Head of caudate nucleus (tissue), 42 donors: ENCODE data around the gene GSN.

Source experiments
- DNase-seq, 42 donors: peaks; one replicate each; pipeline versions ENCODE4 v3.0.0 to v3.0.0-alpha.2; 2020 to 2021; ENCODE audit warnings: mixed read lengths in 7 of 42
- intact Hi-C: fragments of 100-400 bp; cut with DNase I; formaldehyde crosslinking; loops from one replicate; pipeline ENCODE4 v1.15.0; 2022

GSN gene

DNA sequence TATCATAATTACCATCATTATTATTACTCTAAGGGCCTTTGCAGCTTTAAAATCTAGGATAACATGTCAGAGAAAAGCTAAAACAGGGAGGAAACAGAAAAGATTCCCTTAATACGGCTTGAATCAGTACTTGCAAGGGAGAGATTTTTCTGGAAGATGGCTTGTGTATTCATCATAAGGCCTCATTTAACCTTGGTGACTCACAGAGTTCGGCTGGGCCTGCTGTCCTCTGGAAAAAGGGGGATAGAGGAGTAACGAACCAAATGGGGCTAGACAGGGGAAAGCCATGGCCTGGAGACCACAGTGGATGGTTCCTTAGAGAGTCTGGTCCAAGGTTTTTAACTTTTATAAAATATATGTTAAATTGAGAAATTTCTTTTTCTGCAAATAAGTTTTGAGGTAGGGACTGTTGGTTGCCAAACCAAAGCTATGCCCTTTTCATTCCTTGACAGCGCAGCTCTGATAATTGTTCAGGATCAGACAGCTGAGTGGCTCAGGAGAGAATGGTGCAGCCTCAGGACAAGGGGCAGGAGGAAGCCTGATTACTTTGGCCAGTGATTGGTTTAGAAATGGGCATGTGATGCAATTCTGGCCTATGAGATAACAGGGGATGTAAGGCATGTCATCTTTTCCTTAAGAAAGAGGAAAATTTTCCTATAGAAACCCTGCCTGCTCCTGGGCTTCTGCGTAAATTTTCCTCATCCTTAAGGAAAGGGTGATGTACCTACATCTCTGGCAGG, 25.6 kb upstream of the GSN start:
- no peak for DNase-seq
- intact Hi-C loops = no loop called here

GRCh38 chr9:121242959-121243346, 25.0 kb upstream of the GSN start:
- DNase-seq = no peak
- intact Hi-C loops = no loop called here

GRCh38 chr9:121246821-121247561, 21.0 kb upstream of the GSN start:
- intact Hi-C loops = no loop called here

GRCh38 chr9:121249563-121249962, 18.4 kb upstream of the GSN start:
- DNase-seq = no peak
- intact Hi-C loops = no loop called here

More at GRCh38 chr9:121246821-121247561, 21.0 kb upstream of the GSN start:
- peak in 1 of 42 donors; percentile 12 for DNase-seq

- intact Hi-C loops = no loop called here
- DNase-seq = no peak
These were observed 15.7 kb upstream of the GSN start for GRCh38 chr9:121252104-121252851.

DNA sequence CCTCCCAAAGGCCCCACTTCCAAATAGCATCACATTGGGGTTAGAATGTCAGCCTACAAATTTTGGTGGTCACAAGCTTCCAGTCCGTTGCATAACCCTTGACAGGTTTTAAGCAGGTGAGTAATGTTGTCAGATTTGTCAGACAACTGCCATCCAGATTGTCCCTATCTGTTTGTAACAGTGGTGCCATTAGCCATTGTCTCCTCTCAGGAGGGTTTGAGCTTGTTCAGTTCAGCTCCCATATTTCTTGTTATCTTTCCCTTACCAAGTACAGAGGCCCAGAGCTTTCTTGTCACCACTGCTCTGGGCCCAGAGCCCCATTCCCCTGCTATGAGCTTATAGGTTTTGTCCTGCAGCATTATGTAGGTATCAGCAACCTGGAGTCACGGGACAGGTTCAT, 14.8 kb upstream of the GSN start:
- DNase-seq = no peak
- intact Hi-C loops = no loop called here

- intact Hi-C loops = no loop called here
- no peak for DNase-seq
These were observed 14.0 kb upstream of the GSN start for GRCh38 chr9:121253821-121254501.

DNA sequence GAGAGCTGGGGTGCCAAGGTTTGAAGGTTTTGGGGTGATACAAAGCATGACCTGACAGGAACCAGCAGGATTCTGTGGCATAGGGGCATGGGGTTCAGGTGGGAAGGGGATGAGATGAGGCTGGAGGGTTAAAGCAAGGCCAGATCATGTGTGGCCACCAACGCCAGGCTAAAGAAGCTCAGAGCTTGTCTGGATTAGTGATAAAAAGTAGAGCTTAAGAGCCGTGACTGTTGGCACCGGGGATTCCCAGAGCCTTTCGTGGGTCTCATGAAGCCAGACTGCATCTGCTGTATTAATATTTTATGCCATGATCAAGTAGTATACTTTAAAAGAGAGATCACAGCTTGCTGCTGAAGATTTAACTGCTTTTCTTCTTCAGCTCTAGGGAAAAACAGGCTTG, 8.5 kb upstream of the GSN start:
- intact Hi-C loops = no loop called here
- DNase-seq = no peak

GRCh38 chr9:121259935-121260334, 8.0 kb upstream of the GSN start:
- intact Hi-C loops = no loop called here
- no peak for DNase-seq

DNA sequence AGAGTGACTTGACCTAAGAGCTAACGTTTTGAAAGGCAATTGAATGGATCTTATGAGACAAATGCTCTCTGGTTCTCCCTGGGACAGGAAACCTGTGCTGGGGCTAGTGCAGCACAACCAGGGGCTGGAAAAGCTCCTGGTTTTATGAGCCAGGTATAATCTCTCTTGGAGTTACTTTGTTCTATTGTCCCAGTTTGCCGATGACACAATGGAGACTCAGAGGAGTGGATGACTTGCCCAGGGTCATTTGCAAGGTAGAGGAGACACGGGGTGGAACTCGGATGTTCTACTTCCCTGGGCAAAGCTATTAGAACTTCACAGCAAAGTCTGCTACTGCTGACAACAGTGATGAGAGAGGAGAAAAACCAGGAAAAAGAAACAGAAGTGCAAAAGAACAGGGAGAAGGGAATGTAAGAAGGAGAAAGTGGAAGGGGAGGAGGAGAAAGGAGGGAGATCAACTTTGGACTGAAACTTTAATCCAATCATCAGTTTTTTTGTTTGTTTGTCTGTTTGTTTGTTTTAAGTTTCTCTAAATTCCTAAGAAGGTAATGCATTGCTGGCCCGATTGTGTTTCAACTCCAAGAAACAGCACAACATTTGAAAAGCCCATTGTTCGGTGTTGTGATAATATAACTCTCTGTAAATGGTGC, 7.4 kb upstream of the GSN start:
- DNase-seq = no peak
- intact Hi-C loops = no loop called here

DNA sequence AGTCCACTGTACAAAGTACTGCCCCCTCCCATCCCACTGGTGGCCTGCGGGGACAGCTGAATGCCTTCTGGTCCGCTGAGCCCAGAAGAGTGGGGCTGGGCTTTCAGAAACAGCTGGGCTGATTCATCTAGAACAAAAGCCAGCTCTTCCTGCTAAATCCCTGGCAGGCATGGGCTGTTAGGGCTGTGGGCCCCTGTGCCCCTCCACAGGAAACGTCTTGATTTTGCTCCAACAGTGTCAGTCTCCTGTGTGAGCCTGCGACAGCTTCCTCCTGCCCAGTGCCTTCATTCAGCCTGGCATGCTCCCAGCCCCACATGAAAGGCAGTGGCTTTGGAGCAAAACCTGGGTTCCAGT, 6.9 kb upstream of the GSN start:
- intact Hi-C loops = no loop called here
- DNase-seq = peak; percentile 59 to 93 (median 83)

DNA sequence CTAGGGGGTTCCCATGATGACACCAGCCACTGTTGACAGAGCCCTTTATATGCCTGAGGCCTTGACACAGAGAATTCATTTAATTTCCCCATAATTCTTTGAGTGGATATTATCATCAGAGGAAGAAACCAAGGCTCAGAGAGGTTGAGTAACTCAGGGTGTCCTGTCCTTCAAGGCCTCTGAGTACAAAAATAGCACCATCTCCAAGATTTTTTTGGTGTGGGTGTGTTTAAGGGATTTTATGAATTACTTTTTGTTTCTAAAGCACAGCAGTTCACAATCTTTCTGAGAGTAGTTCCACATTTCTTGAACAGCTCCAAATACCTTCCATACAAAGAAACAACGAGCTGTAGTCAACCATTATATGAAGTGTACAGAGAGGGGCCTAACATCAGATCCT, 6.2 kb upstream of the GSN start:
- no peak for DNase-seq
- intact Hi-C loops = no loop called here

- DNase-seq = no peak
- intact Hi-C loops = no loop called here
These were observed 5.5 kb upstream of the GSN start for GRCh38 chr9:121262423-121262822.

GRCh38 chr9:121262953-121263352, 5.0 kb upstream of the GSN start:
- DNase-seq = no peak
- intact Hi-C loops = no loop called here

- intact Hi-C loops = loop anchor here (5.0 kb wide), 1 partner anchor 44 kb away; no protein-coding TSS in a partner anchor
- no peak for DNase-seq
These were observed 1.6 kb upstream of the GSN start for GRCh38 chr9:121266356-121266755.

DNA sequence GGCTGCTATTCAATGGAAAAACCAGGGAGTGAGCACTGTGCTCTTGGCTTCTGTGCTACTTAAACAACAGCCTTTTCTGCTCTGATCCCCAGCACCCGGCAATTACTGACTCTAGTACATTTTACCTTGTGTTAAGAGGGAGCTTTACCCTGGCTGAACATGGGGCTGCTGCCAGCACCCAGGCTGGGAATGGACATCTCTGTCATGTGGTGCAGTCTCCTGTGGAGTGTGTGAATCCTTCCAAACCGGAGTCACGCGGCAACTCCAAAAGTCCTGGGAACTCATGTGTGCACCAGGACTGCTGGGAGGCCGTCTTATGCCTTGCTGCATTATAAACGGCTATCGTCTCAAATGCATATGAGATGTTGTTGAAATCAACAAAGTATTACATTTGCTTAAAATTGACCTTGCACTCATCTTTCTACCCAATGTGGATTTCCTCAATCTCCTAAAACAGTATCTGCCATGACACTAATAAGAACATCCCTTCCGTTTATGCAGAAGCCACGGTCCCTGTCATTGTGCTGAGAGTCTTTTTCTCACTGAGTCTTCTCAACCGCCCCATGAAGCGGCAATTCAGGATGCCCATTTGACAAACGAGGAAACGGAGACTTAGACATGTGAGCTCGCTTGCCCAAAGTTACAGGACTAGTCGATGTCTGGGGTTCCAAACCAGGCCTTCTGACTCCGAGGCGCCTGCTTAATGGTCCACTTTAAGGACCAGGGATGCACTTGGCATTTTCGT, 884 bp upstream of the GSN start:
- intact Hi-C loops = loop anchor here (5.0 kb wide), 1 partner anchor 45 kb away; no protein-coding TSS in a partner anchor

DNA sequence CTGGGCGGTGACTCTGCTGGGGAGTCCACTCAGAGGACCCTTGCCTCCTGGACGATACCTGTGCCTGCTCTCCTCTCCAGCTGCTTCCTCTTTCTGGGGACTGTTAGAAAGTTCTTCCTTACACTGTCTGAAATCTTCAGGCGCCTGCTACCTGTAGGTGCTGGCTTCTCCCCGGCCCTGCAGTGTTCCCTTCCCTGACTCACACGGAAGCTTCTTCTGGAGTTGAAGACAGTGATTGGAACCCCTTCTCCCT, 562 bp downstream of the GSN start:
- intact Hi-C loops = loop anchor here (5.0 kb wide), 1 partner anchor 46 kb away; no protein-coding TSS in a partner anchor
- no peak for DNase-seq

More for the DNA sequence above, 884 bp upstream of the GSN start:
- DNase-seq = peak in 16 of 42 donors; percentile 22 to 72 (median 46)

DNA sequence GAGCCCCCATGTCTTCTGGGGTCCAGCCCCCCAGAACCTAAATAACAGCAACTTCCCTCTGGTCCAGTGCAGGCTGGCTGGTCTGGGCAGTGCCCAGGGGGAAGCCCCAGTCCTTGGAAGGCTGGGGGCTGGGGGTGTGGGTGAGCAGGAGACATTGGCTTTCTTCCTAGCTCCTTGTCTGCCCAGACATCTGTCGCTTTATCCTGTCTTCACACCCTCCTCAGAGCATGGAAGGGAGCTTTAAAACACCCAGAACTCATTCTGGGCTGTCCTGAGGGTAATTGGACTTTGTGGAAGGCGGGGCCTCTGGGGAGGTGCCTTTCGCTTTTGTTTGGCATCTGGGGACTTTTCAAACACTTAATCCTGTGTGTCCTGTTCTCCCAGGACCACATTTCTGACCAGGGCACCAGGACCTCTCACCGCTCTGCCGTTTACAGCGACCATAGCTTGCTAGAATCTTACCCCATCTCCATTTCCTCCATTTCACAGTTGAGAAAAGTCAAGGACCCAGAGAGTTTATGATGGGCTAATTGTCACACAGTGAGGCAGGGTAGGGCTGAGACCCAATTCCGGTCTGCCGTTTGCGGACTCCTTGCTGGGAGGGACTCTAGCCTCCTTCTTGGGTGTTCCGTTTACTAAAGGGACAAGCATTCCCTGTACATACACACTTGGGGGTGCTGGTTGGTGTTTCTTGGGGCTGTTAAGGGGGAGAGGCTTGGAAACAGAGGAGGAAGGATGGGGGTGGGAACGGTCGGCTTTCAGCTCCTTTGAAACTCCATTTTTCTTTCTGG, 1.1 kb downstream of the GSN start:
- DNase-seq = peak in 8 of 42 donors; percentile 29 to 63 (median 38)
- intact Hi-C loops = loop anchor here (5.0 kb wide), 1 partner anchor 47 kb away; no protein-coding TSS in a partner anchor
